ENCODE data around the gene TAOK2.

DNA sequence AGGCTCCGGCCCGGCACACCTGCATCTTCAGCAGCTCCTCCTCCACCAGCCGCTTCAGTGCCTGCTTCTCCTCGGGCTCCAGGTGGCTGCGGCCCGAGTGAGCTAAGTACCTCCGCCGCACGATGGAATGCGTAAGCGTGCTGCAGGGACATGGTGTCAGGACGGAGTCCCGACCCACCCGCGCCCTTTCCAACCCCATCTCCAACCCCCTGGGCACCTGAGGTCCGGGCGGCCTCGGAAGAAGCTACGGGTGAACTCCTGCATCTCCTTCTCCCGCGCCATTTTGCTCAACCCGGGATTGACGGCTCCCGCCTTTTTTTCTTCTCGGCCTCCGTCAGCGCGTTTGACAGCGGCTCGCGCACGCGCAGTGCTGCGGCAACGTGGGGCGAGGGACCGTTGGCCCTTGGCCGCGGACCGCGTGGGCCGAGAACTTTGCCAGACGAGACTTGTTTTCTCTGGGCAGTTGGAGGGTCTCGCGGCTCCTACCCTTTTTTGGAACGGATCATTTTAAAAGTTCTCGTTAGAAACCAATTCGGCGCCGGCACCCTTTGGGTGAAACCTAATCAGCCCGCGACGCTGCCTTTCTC, 21.7 kb downstream of the TAOK2 start, which contains the start of gene HIRIP3:
- peak in 1 of 2 donors; percentile 46 for TF ChIP-seq POLR2A (IDR thresholded peaks at IDR 0.05)
- peak; percentile 76 for TF ChIP-seq POLR2AphosphoS5 (IDR thresholded peaks at IDR 0.05)

Data from gastroesophageal sphincter (tissue), 2 donors.